ENCODE results near the gene FAM222A. TPM values are rescaled to one million over a fixed set of nuclear protein-coding genes. Genes with fewer than 3 reads are reported as not detected.
A peak's percentile ranks its signal among the peaks of the same experiment; 100 is the strongest.

The FAM222A gene
- polyA plus RNA-seq, 10 donors = 4.6 to 8.1 (median 6.4) TPM

DNA sequence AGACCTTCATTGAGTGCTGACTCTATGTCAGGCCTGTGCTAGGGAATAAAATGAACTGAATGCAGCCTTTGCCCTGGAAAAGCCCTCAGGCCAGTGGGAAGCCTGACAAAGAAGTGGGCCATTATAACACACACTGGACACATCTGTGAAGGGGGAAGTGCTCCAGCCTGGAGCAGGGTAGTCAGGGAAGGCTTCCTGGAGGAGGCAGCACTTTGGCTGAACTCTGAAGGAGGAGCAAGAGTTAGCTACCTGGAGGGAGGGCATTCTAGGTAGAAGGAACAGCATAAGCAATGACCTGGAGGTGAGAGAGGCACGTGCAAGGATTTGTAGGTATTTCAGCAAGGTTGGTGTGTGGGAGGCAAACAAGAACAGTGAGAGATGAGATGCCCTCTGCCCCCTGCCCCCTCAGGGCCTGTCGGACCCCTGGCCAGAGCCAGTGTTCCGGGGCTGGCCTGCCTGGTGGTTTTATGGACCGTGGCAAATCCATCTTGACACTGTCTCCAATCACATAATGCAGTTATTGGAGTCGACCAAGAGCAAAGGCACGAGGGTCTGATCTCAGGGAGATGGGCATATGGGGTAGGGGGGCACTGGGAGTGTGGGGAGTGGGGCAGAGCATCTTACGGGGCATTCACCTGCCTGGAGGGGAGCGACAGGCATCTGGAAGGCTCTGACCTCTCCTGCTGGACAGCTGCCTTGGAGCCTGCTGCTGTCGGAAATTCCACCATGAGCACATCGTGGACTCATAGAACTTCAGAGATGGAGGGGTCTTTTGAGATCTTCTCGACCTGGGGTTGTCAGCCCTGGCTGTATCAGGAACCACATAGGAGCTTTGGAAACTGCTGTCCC lies 2.7 kb upstream of the FAM222A start:
- DNase-seq = no peak

GRCh38 chr12:109711596-109712461 lies 1.8 kb upstream of the FAM222A start:
- DNase-seq = no peak

DNA sequence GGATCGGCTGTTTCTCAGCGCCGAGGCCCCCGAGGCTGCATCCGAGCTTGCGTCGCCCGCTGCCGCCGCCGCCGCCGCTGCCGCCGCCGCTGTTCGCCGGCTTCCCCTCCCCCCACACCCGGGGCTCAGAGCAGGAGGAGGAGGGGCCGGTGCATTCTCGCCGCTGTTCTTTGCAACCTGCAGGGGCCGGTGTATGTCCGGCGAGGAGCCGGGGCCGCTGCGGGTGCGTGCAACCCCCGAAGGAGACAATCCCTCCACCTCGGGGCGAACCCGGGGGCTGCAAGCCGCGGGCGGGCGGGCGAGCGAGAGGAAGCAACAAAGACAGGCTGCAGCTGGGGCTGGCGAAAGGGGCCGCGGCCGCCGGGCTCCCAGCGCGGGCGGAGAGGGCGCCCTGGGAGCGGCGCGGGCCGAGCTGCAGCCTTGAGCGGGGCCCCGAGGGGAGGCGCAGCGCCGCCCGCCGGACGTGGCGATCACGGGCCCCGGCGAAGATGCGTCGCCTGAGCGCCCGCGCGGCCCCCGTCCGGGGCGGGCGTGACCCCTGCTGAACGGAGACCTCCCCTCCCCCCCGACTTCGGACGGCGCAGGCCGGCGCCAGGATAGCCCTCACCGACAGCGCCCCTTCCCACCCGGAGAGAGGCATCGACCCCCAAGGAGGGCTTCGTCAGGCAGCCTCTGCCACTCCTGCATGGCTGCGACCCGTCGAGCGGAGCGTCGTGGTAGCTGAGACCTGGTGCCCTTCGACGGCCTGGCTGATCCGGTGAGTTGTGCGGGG lies 702 bp downstream of the FAM222A start:
- peak in 2 of 3 donors; percentile 57 to 86 for DNase-seq

DNA sequence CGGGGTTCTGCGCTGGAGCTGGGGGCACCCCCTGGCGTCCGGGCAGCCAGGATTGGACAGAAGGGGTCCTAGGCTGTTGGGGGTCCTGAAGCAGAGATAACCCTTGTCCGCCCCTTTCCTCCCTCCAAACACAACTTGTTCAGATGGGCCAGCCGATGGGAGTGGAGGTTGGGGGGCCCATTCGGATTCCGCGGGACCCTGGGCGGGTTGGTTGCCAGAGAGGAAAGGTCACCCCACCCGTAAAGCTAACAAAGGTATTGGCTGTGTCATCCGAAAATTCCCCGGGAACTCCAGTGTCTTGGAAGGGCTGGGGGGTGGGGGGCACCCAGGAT lies 1.3 kb downstream of the FAM222A start:
- DNase-seq = no peak

- DNase-seq = peak in 1 of 3 donors; percentile 49
Measured at GRCh38 chr12:109715310-109716091, 1.9 kb downstream of the FAM222A start.

- DNase-seq = no peak
Measured at GRCh38 chr12:109716092-109716479, 2.5 kb downstream of the FAM222A start.

GRCh38 chr12:109716512-109717389 lies 3.1 kb downstream of the FAM222A start:
- peak in 2 of 3 donors; percentile 34 to 61 for DNase-seq

GRCh38 chr12:109717390-109718357 lies 4.0 kb downstream of the FAM222A start:
- no peak for DNase-seq

GRCh38 chr12:109718390-109718789 lies 4.8 kb downstream of the FAM222A start:
- no peak for DNase-seq

- no peak for DNase-seq
Measured at GRCh38 chr12:109719123-109720022, 5.7 kb downstream of the FAM222A start.

- peak; percentile 67 to 82 (median 74) for DNase-seq
Measured at GRCh38 chr12:109720152-109720856, 6.7 kb downstream of the FAM222A start.

DNA sequence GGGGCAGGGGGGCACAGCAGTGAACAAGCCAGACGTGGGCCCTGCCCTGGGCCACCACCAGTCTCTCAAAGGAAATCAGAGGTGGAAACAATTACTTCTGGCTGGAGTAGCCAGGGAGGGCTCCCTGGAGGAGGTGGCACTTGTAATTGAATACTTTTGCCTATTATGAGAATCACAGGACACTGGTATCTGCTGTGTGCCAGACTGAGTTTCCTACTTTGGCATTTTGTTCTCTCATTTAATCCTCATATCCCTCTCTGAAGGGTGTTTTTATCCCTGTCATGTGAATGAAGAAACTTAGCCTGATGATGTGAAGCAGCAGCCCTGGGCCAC lies 7.2 kb downstream of the FAM222A start:
- no peak for DNase-seq

DNA sequence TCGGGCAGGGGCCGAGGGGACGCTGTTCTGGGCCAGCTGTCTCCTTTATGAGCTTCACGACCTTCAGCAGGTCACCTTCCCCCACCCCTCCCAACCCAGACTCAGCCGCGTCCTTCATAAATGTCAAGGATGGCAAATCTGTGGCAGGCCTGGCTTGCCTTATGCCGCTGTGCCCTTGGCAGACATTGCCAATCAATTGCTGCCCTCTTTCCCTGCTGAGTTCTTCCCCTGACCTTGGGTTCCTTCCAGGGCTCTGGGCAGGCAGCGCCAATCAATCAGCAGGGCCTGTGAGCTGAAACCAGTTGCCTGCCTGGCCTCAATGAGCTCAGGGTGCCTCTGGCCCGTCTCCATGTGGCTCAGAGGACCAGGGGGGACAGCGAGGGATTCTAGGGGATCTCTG lies 7.7 kb downstream of the FAM222A start:
- no peak for DNase-seq

DNA sequence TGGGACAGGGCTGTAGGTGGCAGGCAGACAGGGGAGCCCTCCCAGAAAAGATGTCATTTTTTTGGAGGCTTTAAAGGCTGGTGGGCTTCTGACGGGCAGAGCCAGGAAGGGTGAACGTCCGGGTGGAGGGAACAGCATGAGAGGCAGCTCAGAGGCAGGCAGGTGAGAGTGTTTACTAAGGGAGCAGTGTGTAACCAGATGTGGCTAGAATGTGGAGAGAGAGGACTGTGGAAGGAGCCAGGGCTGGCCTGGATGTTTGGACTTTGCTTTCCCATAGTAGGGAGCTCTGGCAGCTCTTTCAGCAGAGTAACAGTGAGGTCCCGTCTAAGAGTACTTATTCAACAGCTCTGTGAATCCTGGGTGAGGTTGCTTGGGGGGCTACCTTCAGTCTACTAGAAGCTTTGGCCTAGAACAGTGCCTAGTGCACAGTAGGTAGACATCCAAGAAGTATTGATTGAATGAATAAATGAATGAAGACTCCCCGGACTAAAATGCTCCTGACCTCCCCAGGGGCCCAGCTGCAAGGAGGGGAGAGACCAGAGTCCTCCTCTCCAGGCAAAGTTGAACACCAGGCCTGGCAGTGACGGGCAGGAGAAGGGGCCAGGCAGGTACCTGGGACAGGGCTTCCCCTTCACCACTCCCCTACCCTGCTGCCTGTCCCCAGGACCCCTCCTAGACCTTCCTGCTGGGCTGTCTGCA lies 8.5 kb downstream of the FAM222A start:
- DNase-seq = no peak

GRCh38 chr12:109722721-109723094 lies 9.1 kb downstream of the FAM222A start:
- DNase-seq = no peak

GRCh38 chr12:109723311-109723881 lies 9.8 kb downstream of the FAM222A start:
- DNase-seq = peak in 2 of 3 donors; percentile 42 to 62

All from muscle of back (tissue), 11 donors.